NK-92 (cell line): ENCODE data around the gene RPS10.

Experiments
- DNase-seq: peaks from one replicate; lab custom pipeline; 2025; ENCODE audit not compliant: unreplicated experiment; lab: John Stamatoyannopoulos, UW

The RPS10 gene

DNA sequence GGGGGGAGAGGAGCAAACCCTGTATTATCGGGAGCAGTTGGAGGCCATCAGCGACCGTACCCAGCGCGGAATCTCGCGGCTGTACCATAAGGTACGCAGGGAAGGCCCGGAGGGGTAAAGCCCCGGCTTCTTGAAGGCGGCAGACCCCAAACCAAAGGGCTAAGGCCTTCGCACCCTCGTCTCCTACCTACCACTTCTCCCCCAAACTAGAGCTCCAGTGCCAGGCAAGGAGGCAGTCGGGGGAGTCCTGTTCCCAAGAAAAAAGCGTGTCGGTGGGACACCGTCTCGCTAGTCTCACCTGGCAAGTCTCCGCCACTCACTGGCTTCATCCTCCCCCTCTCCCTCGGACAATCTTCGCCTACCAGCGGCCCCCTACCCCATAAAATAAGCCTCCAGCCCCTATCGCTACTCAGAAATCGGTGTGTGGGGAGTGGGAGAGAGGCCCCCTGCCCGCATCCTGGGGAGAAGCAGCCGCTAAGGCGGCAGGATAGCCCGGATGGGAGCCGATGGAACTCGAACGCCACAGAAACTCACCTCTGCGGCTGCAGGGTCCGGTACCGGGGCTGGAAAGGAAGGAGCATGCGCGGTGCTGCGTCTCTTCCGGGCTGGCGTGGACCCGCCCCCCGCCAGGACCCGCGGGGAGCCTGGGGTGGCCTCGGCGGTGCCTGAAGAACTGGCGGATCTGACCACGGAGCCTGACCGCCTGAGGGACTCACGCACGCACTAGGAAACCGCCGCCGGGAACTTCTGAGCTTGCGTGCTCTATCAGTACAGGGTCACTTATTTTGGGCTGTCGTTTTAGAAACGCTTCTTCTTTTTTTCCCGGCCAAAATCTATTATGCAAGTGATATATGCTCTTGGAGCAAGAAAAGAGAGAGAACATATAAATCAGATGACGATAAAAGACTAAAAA, at the start of gene RPS10:
Gene RPS10, minus strand, starts transcription at position 572 of the 913 bp plus-strand sequence. CDS start 848 bp downstream, outside the sequence.
- peak; percentile 40 for DNase-seq

DNA sequence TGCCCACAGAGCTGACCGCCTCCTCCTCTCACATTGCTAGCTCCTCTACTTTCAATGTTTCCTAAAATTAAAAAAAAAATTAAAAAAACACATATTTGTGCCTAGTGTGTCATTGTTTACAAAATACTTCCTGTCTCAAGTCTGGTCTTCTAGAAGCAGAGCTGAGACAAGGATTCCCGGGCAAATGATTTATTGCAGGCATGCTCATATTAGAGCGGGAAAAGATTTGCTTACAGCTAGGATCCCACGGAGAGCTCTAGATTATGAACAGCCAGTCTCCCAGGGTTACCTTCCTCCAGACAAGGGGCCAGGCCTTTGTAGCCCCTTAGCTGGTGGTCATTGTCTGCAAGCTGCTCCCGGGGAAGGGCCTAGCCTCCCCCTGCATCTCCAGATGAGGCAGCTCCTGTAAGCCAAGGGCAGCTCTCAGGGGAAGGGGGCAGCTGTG, 49.4 kb upstream of the RPS10 start:
- no peak for DNase-seq

DNA sequence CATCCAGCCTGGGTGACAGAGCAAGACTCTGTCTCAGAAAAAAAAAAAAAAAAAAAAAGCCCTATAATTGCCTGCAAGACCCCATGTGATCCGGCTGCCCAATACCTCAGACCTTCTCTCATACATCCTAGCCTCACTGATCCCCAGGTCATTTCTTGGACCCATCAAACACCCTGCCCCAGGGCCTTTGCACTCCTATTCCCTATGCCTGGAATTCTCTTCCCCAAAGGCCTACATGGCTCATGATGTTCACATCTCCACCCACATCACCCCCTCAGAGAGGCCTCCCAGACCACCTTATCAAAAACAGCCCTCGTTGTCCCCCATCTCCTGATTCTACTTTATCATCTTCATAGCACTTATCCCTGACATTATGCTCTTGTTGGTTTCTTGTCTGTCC, 48.9 kb upstream of the RPS10 start:
- no peak for DNase-seq

DNA sequence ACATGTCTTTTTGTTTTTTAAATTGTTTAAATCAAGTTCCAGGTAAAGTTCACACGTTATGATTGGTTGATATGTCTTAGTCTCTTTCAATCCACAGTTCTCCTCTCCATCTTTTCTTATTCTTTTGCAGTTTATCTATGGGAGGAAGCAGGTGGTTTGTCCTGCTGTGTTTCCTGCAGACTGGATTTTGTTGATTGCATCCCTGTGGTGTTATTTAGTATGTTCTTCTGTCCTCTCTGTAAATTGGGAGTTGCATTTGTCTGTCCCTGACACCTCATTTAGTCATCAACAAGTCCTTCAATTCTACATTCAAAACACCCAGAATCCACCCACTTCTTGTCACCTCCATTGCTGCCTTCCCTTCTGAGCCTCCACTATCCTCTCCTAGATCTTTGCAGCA, 48.1 kb upstream of the RPS10 start:
- no peak for DNase-seq

DNA sequence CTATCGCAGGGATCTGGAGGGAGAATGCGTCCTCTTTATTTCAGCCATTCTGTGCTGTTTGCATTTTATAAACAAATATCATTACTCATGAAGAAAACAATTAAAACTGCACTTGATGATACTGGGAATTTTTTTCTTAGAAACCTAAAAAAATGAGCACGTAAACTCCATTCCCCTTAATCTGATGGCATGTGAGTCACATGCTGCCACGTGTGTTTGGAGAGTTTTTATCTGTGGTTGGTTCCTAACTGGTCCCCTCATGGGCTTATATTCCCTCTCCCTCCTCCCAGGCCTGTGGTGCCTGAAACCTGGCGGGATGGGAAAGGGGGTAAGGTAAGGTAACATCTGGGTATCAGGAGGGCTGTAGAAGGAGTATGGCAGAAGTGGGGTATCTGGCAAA, 46.6 kb upstream of the RPS10 start:
- DNase-seq = no peak

DNA sequence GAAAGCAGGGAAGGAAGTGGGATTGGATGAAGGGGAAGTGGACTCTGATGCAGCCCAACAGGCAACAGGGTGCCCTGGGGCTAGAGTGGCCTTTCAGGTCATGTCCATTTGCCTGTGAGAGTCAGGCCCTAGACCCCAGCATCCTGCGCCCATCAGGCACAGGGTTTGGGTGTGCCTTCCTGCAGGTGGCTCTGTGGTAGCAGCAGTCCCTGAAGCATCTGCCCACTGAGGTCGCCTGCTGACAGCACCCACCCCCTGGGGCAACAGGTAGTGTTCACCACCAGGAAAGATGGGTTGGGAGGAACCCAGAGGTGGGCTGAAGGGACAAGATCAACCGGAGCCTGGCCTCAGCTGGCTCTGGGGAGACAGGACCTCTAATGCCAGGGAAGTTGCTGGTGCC, 43.6 kb upstream of the RPS10 start:
- DNase-seq = no peak

DNA sequence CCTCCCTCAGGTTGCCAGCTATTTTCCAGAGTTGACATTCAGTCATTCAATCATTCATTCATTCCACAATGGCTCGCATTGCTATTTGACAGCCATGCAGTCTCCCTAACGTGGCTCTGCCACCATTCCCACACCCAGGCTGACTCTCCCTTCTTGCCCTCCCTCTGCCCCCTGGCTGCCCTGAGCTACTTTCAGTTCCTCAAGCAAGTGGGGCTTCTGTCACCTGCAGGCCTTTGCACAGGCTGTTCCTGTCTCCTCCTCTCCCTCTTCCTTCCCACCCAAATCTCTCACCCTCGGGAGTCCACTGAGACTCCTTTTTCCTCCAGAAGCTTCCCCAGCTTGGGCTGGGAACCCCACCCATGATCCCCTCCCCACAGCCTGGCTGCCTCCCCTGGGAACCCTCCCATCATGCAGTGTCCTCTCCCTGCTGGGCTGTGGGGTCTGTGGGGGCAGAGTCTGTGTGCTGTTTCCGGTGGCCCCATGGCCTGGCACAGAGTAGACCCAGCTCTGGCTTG, 42.6 kb upstream of the RPS10 start:
- no peak for DNase-seq

DNA sequence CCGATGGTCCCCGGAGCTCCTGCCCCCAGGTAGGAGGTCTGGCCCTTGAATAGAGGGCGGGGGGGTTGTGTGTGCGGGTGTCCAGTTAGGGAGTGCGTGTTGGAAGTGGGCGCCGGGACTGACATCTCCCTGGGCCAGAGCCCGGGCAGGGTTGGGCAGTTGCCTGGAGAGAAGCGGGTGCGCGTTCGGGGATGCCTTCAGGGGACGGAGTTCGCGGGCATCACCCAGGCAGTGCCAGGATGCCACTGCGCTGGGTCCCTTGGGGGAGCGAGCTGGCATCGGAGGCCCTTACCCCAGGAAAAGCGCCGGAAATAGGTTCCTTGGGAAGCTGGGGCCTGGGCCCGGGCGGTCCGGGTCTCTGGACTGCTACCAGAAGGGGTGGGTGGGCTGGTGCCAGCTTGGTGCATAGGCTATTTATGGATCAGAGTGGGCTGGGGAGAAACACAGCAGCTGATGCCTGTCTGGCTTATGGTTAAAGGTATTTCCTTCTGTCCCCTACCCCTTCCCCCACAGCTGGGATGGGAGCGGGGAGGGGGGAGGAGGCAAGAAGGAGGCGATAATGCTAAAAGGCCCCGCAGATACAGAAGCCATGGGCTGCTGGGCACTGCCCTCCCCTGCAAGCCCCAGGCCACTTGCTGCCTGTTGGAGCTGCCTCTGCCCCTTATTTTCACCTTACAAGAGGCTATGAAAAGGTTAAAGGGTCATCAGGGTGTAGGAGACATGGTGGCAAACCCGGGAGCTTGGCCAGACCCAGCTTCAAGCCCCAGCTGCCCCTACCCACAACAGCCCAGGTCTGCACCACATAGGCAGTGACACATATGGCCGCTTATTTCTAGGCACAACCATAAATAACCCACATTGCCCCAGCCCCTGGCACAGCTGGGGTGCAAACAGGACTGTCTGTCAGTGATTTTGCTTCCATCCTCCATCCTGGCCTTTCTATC, 40.6 kb upstream of the RPS10 start:
- no peak for DNase-seq

DNA sequence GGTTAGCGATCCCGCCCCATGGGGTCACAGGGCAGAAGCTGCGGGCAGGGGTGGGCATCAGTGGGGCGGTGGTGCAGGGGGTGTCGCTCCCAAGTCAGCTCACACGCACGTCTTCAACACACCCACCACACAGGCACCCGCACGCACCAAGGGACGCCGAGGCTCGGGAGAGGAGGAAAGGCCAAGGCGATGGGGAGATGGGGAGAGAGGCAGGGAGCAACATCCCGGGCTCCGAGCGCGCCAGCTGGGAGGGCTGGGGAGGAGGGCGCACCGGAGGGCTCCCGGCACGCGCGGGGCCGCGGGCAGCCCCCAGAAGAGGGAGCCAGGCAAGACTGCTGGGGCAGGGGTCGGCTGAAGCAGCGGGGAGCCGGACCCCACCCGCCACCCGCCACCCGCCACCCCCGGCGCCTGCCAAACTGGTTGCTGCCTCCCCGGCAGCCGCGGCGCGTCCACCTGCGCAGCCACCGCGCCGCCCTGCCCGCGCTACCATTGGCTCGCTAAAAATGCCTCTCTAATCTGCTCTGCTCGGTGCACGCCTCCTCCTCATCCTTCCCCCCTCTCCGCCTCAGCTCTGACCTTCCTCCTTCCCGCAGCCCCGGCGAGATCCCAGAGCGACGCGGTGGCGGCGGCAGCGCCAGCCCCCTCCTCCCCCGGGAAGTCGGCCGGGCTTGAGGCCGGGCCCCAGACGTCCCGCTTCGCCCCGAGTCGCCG, 39.8 kb upstream of the RPS10 start, which contains the start of gene PACSIN1:
Gene PACSIN1, plus strand, starts transcription at position 546 of the 711 bp plus-strand sequence. CDS start 60,230 bp downstream, outside the sequence.
- no peak for DNase-seq

DNA sequence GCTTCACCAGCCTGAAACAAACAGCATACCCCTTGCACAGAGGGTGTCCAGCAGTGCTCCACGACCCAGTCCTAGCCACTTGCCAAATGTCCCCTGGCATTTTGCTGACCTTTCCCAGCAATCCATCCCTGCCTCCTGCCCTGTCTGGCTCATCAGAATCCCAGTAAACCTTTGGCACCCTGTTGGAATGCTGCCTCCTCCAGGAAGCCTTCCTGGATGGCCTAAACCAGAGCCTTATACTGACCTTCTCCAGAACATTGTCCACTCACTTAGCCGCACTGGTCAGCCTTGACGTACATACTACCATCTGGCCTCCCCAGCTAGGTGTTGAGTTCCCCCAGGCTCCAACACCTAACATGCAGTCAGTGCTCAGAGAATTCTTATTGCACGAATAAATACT, 38.0 kb upstream of the RPS10 start:
- no peak for DNase-seq

DNA sequence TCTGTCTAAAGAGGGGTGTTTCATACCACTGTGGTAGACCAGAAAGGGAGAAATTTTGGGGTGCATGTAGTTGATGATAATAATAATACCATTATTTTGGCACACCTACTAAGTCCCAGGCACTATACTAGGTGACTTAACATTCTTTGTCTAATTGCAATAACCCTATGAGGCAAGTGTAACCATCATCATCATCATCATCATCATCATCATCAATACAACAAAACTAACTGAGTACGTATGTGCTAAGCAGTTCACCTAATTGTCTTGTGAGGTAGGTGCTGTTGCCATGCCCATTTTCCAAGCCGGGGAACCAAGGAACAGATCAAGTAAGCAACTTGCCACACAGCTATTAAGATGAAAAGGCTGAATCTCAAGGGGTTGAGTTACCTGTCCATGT, 37.4 kb upstream of the RPS10 start:
- no peak for DNase-seq

DNA sequence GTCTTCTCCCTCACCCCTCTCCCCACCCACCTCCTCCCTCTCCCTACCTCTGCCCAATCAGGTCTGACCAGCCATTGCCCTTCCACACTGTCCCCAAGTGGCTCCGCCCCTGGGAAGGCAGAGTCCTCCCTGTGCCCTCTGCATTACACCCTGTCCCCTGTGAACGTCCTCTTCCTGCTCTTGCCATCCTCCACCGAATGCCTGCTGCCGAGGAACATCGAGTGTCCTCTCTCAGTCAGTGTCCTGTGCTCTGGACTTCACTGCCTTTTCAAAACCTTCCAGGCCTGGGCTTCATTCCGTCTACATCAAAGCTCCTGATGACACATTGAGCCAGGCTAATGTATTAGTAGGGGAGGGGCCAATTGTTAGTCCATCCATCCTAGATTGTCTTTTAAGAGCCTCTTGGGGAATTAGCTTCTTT, 36.7 kb upstream of the RPS10 start:
- no peak for DNase-seq

DNA sequence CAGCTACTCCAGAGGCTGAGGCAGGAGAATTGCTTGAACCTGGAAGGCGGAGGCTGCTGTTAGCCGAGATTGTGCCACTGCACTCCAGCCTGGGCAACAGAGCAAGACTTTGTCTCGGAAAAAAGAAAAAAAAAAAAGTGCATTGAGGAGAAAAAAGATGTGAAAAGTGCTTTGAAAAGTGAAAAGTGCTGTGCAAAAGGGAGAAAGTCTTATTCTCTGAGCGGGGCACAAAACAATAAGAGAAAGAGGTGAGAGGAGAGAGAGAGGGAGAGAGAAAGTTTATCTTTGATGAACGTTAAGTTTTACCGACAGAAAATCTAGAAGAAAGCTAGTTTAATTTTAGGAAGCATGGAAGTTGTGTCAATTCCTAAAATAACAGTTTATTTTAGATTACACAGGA, 36.1 kb upstream of the RPS10 start:
- no peak for DNase-seq

DNA sequence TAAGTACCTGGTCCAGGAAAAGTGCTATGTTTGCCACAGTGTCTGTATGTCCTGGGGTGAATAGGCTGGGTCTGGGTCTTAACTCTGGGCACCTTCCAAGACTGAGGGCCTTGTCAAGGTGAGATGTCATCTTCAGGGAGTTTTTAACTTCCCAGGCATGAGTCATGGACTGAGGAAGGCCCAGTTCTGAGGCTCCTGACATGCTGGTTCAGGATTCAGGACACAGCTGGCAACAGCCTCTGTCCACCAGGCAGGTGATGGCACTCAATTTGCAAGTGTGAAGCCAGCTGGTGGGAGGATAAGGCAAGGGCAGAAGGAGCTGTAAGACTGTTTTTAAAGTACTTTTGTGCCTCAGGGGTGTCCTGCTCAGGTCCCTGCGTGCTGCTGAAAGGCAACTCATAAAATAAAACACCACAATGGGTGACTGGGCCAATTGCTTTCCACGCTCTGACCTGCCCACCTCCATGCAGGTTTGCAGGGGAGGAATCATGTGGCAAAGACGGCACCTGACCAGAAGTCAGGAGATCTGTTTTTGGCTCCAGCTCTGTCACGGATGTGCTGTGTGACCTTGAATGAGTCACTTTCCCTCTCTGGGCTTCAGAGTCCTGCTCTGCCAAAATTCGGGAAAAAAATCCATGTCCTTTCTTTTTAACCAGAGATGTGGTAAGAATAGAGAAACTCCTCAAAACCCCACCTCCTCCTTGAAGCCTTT, 35.1 kb upstream of the RPS10 start:
- no peak for DNase-seq

DNA sequence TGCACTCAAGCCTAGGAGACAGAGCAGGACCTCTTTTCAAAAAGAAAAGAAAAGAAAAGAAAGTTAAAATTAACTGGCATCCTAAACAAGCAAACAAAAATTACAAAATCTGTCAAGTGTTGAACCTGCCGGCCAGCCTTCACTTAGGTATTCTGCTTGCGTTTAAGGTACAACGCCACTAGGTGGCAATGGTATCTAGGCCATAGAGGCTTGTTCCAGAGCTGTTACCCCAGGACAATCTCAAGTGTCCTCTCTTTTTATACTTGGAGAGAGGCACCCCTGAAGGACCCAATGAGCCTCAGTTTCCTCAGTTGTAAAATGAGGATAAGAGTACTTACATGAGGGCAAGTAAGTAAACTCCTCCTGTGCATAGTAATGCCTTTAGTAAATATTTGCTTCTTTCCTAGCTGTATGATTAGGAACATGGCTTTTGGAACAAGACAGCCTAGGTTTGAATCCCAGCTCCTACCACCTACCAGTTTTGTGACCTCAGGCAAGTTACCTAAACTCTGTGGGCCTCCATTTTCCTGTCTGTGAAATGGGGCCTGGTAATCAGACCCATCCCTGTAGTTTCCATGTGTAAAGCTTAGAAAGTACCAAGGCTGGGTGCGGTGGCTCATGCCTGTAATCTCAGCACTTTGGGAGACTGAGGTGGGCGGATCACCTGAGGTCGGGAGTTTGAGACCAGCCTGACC, 34.2 kb upstream of the RPS10 start:
- no peak for DNase-seq

DNA sequence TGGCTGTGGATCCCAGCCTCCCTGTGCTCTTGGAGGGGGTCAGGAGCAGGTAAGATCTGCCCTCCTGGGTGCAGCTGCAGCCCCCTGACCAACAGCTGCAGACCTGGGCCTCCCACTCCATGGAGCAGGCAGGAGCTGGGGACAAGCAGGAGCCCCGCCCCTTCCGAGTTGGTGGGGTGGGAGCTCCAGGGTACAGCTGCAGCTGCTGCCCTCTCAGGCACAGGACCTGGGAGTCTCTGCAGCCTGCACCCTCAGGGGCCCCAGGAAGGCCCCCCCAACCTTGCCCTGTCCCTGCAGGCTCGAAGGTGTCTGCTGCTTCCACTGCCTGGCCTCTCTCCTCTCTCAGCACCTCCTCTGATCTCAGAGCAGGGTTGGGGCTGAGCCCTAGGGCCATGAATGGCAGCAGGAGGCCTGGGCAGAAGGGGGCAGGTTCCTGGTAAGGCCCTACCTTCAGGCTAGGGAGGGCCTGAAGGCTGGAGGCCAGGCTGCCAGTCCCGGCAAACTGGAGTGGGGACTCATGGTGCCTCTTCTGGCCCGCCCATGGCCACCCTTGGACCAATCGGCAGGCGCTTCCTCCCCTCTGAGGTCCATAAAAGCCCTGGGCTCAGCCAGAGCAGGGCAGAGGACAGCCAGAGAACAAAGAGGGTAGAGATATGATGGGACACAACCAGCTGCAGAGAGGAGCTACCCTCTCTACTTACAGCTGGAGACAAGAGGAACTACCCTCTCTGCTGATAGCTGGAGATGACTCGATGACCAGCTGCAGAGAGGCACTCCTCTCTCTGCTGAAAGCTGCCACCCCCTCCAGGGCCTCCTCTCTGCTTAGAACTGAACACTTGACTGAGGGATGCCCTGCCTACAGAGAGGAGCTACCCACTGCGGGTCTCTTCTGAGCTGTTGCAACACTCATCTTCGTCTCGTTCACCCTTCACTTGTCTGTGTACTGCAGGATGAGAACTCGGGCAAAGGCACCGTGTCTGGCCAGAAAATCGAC, 32.2 kb upstream of the RPS10 start:
- no peak for DNase-seq

DNA sequence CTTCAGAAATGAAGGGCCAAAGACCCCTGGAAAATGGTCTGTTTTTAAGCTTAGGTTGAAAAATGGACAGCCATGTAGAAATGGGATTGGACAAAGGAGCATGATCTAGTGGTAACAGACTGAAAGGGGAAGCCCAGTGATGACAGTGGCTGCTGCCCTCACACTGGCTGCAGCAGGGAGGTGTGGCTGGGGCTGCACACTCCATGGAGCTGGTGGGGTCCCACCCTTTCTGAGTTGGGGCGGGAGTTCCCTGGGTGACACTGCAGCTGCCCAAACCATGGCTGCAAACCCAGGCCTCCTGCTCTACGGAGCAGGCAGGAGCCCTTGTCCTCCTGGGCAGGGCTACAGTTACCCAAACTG, 31.5 kb upstream of the RPS10 start:
- no peak for DNase-seq

DNA sequence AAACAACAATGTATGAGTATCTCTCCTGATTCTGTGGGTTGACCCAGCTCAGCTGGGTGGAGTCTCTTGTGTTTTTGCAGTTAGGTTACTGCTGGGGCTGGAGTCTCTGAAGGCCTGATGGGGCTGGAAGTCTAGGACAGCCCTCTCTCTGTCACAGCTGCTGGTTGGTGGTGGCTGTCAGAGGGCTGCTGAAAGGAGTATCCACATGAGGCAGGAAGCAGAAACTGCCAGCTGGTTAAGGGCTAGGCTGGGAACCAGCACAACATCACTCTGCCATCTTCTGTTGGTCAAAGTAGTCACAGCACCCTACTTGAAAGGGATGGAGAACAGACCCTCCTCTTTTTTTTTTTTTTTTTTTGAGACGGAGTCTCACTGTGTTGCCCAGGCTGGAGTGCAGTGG, 30.0 kb upstream of the RPS10 start:
- no peak for DNase-seq
